Omental fat pad (tissue), 4 donors: ENCODE data around the gene MSMP. TPM values are rescaled to one million over a fixed set of nuclear protein-coding genes. Genes with fewer than 3 reads are reported as not detected.
A peak's percentile ranks its signal among the peaks of the same experiment; 100 is the strongest.

ENCODE experiments used
- ATAC-seq: fragments of 150-250 bp; one replicate; pipeline ENCODE4 v1.9.1; 2016; ENCODE audit warnings: mild to moderate bottlenecking, moderate library complexity; ENCODE audit not compliant: low FRiP score
- DNase-seq: peaks from one replicate; pipeline ENCODE4 v3.0.0-alpha.2; 2019; ENCODE audit warnings: low spot score
- CTCF ChIP-seq, 3 donors: fragments of 450-650 bp; IDR thresholded peaks; one replicate each; pipeline ENCODE4 v1.5.1; 2016 to 2017; ENCODE audit warnings: antibody characterized with exemption in 3 of 3, mild to moderate bottlenecking in 3 of 3, moderate library complexity in 2 of 3
- total RNA-seq, 4 donors: library from RNA; depleted of rRNA; stranded (reverse); fragments of >200 nt; gene quantifications; one replicate each; pipeline ENCODE4 v1.1.0, GENCODE V29; 2016

The MSMP gene
- total RNA-seq, 4 donors from 2014 or later = not detected

DNA sequence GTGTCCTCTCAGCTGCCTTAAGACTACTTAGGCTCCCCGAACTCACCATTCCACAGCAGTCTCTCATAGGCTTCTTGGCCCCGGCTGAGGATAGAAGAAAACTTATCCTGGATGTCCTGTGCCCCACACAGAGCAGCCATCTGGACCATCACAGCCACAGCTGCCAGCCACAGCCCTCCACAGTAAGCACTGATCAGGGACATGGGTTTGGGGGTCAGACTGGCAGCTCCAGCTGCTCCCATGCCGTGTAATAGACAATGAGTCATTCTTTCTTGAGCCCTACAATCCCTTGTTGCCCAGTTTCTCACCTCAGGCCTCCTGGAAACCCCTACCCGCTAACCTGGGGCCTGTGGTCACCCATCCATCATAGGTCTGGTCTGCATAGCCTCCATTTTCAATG, 15.9 kb downstream of the MSMP start:
- no peak for DNase-seq
- no peak for ATAC-seq
- TF ChIP-seq CTCF (IDR thresholded peaks at IDR 0.05) = no peak

DNA sequence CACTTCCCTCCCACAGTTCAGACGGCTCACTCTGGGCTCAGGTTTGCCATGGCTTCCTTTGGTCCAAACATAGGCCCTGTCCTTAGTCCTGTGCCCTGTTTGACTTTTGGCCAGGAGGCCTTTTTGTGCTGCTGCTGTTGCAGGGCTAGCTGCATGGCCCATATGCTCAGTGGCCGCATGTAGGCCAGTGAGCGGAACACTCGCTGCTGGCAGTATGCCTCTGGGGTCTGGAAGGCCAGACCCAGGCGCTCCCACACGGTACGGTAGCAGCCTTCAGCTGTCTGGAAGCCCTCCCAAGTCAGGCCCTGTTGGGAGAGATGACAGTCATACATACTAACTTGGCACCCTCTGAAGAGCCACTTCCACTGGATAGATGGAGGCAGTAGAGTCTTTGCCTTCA, 16.9 kb downstream of the MSMP start:
- no peak for DNase-seq
- ATAC-seq = no peak
- no peak for TF ChIP-seq CTCF (IDR thresholded peaks at IDR 0.05)

DNA sequence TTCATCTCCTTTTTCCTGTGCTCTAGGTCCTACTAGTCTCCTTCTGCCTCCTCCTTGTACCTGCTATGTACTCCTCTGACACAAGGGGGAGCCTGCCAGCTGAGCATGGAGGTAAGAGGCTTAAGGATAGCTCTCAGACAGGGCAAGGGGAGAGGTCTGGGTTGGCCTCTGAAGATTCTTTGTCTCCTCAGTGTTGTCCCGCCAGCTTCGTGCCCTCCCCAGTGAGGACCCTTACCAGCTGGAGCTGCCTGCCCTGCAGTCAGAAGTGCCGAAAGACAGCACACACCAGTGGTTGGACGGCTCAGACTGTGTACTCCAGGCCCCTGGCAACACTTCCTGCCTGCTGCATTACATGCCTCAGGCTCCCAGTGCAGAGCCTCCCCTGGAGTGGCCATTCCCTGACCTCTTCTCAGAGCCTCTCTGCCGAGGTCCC, 17.9 kb downstream of the MSMP start:
- ATAC-seq (no peak), DNase-seq (no peak)
- TF ChIP-seq CTCF (IDR thresholded peaks at IDR 0.05) = peak in 1 of 3 donors; percentile 13

DNA sequence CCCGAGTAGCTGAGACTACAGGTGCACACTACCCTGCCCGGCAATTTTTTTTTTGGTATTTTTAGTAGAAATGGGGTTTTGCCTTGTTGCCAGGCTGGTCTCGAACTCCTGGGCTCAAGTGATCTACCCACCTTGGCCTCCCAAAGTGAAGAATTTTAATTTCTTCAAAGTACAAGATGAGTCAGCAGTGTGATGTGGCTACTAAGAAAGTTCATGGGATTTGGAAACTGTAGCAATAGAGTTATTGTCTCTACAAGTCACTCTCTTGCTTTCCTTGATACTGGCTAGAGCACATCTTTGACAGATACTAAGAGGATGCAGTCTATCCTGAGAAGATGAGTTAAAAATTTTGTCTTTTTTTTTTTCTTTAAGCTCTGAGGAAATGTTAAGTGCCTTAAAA, 20.0 kb downstream of the MSMP start:
- no peak for DNase-seq
- ATAC-seq = no peak
- TF ChIP-seq CTCF (IDR thresholded peaks at IDR 0.05) = no peak

DNA sequence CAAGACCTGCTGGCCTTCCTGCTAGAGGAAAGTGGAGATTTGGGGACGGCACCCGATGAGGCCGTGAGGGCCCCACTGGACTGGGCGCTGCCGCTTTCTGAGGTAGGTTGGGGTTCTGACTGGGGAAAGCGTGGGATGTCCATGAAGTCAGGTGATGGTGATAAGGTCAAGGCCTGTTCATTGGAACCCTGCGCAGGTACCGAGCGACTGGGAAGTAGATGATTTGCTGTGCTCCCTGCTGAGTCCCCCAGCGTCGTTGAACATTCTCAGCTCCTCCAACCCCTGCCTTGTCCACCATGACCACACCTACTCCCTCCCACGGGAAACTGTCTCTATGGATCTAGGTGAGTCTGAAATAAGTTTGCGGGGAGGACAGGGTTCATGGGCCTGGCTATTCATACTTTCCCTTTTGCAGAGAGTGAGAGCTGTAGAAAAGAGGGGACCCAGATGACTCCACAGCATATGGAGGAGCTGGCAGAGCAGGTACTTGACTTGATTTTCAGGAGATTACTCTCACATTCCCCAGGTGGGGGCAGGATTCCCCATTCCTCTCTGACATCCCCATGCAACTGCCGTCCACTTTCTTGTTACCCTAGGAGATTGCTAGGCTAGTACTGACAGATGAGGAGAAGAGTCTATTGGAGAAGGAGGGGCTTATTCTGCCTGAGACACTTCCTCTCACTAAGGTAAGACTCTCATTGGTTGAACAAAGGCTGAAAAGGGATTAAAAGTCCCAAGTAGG, 21.1 kb downstream of the MSMP start:
- DNase-seq (no peak), ATAC-seq (peak; percentile 0)
- no peak for TF ChIP-seq CTCF (IDR thresholded peaks at IDR 0.05)

DNA sequence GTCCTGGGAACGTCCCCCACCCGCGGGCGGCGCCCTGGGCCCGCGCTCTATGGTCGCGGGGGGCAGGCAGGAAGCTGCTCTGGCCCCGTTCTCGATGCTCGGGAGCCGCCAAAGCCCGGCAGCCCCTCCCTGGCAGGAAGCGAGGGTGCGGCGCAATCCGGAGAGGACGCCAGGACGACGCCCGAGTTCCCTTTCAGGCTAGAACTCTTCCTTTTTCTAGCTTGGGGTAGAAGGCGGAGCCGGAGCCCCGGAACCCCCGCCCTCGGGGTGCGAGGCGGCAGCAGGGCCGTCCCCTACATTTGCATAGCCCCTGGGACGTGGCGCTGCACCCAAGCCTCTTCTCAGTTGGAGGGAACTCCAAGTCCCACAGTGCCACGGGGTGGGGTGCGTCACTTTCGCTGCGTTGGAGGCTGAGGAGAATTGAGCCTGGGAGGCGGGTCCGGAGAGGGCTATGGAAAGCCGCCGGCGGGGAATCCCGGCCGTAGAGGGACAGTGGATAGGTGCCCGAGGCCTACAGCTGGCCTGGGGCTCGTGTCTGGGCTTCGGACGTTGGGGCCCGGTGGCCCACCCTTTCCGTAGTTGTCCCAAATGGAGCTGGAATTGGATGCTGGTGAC, 21.8 kb downstream of the MSMP start, which contains the start of the genes CREB3 and TLN1:
TSS of gene CREB3 (plus strand) at position 482 of the 615 bp plus-strand sequence. CDS start at position 589, 107 bp downstream.
TSS of gene TLN1 (minus strand) at position 11 of the 615 bp plus-strand sequence. CDS start 6,501 bp downstream, outside the sequence.
- ATAC-seq (peak; percentile 87), DNase-seq (peak; percentile 85)
- no peak for TF ChIP-seq CTCF (IDR thresholded peaks at IDR 0.05)
